Measurements from ENCODE around the gene SLIT2.

SLIT2 gene, protein sequence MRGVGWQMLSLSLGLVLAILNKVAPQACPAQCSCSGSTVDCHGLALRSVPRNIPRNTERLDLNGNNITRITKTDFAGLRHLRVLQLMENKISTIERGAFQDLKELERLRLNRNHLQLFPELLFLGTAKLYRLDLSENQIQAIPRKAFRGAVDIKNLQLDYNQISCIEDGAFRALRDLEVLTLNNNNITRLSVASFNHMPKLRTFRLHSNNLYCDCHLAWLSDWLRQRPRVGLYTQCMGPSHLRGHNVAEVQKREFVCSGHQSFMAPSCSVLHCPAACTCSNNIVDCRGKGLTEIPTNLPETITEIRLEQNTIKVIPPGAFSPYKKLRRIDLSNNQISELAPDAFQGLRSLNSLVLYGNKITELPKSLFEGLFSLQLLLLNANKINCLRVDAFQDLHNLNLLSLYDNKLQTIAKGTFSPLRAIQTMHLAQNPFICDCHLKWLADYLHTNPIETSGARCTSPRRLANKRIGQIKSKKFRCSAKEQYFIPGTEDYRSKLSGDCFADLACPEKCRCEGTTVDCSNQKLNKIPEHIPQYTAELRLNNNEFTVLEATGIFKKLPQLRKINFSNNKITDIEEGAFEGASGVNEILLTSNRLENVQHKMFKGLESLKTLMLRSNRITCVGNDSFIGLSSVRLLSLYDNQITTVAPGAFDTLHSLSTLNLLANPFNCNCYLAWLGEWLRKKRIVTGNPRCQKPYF (N-terminal part only)

DNA sequence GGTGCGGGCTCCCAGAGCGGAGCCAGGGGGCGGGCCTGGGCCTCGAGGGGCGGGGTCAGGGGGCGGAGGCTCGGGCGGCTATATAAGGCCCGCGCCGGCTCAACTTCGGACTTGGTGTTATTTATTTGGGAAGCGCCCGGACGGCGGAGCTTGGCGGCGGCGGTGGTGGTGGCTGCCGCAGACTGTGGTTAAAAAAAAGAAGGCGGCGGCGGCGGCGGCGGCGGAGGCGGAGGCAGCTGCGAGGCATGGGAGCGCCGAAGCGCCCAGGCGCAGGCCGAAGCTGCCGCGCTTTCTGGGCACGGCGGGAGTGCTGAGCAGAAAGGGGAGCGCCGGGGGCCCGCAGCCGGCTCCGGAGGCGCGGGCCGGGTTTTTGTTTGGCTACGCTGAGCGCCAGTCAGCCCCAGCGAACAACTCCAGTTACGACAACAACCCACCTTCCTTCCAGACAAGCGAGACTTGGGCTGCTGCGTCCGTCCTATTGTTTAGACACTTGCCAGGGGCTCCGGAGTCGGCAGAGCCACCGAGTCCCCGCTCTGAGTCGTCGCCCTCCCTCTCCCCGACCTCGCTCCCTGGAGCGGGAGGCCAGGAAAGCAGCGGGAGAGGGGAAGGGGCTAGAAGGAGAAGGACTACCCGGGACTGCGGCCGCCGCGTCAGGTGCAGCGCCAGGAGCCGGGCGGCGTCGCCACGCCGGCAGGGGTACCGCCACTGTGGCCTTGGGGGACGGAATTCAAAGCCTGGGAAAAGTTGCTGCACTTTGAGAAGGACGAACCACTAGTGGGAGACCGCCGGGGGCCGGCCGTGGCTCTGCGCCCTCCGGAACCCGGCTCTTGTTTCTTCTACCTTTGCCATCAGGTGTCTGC lies at the start of gene SLIT2:
Gene SLIT2, plus strand, starts transcription at position 110 of the 860 bp plus-strand sequence. CDS start 1,911 bp downstream, outside the sequence.
- no peak for DNase-seq (ENCODE audit: low read depth in 2 of 2)

DNA sequence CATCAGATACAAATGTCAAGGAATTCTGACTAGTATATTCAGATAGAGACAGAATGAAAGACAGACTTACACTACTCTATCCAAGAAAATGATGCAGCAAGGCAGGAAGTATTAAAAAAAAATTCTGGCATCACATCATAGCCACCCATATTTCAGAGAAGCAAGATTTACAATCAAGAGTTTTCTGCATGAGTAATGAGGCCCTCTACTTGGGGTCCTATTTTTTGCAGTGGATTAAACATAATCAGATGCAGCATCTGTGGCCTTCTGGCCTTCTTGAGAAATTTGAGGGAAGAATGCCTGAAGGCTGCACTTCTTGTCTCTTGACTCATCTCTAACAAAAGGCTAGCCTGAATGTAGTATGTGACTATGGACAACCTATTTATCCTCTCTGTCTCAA lies 48.2 kb upstream of the SLIT2 start:
- no peak for DNase-seq (ENCODE audit: low read depth in 2 of 2)

DNA sequence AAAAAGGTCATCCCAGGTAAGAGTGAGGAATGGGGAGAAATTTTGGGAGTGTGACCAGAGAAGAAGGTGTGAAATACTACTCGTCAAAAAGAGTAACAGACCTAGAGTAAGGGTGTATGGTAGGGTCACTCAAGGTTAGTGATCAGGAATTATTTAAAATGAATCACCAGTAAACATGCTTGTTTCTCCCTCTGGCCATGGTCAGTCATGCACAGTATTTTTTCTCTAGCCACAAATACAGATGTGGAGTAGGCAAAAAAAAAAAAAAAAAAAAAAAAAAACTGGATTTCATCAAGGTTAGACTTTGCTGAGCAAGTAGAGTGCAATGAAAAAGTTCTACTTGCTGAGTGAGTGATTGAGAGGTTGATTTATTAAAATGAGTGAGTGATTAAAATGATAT lies 34.2 kb upstream of the SLIT2 start:
- DNase-seq (ENCODE audit: low read depth in 2 of 2): no peak

DNA sequence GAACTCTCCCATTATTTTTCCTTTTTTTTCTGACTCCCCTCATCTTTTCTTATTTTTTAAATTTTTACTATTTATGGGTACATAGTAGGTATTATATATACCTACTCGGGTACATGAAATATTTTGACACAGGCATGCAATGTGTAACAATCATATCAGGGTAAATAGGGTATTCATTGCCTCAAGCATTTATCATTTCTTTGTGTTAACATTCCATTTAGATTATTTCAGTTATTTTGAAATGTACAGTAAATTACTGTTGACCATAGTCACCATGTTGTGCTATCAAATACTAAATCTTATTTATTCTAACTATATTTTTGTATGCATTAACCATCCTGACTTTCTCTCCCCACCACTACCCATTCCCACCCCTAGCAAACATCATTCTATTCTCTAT lies 33.8 kb upstream of the SLIT2 start:
- DNase-seq (ENCODE audit: low read depth in 2 of 2): no peak

DNA sequence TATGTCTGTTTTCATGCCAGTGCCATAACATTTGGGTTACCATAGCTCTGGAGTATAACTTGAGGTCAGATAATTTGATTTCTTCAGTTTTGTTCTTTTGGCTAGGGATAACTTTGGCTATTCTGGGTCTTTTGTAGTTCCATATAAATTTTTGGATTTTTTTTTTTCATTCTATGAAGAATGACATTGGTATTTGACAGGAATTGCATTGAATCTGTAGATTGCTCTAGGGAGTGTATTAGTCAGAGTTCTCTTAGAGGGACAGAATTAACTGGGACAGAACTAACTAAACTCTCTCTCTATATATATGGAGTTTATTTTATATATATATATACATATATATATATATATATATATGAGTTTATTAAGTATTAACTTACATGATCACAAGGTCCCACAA lies 32.2 kb upstream of the SLIT2 start:
- no peak for DNase-seq (ENCODE audit: low read depth in 2 of 2)

DNA sequence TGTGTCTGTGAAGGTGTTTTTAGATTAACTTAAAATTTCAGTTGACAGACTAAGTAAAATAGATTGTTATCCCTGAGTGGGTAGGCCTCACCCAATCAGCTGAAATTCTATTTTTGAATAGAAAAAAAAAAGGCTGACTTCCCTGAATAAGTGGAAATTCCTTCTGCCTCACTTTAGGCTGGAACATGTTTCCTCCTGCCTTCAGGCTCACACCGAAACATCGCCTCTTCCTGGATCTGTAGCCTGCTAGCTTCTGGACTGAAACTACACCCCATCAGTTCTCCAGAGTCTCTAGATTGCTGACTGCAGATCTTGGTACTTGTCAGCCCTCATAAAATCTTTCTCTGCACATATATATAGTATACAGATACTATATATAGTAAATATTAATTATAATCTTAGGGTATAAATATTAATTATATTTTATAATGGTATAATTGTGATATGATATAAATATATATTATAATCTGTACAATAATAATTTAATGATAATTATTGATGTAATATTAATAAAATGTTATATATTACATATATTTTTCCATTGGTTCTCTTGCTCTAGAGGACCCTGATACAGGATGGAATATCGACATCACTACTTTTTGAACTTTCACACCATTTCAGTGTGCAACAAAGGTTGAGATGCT lies 13.7 kb upstream of the SLIT2 start:
- no peak for DNase-seq (ENCODE audit: low read depth in 2 of 2)

DNA sequence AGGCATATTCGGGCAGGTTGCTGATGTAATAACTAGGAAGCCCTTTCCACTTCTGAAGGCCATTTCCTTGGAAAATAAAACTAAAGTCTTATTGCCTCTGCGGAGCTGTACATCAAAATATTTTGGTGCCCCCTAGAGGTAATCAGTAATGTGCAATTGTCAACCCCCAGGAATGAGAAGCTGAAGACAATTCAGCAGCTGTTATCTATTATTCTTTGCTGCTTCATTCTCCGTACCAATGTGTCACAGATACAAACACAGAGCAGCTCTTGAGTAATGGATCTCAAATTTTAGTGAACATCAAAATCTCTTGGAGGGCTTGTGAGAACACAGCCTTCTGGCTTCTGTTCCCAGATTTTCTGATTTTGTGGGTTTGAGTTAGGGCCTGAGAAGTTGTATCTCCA lies 3.5 kb upstream of the SLIT2 start:
- no peak for DNase-seq (ENCODE audit: low read depth in 2 of 2)

DNA sequence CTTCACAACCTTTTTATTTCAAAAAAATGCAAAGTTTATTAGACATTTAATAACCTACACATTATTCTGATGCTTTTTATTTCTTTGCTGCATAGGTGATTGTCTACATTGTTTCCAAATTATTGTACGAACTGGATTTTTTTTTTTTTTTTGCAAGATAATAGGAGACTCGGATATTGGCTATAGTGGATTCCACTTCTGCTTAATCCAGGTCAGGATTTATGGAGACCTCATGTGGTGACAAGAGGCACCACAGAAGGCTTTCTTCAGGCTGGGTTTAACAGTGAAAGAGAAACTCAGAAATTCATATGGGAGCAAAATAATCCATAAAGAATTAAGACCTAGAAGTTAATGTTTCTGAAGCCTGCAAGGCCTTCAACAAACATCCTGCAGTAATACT lies 2.4 kb upstream of the SLIT2 start:
- DNase-seq (ENCODE audit: low read depth in 2 of 2): no peak

DNA sequence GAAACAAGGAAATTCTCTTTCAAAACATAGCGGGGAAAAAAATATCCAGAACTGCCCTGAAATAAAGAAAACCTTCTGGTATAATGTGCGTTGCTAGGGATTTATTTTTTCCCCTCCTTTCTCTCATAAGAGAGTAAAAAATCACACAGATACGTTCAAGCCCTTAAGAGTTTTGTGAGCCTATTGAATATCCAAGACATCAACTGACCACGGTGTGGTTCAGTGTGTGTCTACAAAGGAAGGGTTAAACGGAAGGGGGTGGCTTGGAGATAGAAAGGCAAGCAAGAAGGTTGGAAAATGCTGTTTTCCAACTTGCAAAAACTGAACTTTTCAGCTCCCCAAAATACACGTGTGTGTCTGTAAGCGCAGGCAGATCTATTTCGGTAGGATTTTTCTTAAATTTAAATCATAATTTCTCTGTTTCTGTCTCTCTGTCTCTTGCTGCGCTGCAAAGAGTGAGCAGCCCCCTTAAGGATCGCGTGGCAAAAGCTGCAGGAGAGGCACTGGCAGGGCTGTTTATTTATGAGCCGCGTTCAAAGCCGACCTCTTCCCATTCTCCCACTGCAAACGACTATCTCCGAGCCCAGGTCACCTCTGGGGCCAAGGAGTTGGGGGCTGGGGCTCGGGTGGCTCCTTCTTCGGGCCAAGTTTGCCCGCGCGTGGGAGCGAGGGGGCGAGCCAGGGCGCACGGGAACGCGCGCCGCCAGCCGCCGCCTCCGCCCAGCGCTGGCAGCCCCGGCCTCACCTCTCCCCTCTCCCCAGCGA lies 492 bp upstream of the SLIT2 start:
- no peak for DNase-seq (ENCODE audit: low read depth in 2 of 2)

DNA sequence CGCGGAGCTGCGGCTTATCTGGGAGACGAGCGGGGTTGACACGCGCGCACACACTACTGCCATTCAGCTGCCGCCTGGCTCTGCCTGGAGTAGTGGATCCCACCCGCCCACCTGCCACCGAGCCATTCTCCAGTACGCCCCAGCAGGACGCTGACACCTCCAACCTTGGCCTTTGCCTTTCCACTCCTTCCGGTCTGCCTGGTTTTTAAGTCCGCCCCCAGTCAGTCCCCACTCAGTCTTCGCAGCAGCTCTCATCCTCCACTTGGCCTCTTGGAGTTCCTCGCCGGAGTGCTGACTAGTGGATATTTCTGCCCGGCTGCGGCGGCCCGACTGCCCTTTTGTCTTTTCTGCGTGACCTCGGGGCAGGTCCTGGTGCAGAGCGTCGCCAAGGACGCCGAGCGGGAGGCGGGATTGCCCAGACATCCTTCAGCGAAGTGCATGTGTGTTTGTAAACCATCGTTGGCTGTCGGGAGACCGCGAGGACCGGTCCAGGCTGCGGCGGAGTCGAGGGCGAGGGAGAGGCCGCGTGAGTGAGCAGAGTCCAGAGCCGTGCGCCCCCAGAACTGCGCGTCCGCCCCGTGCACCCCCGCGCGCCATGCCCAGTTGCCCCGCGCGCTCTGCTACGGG lies 1.1 kb downstream of the SLIT2 start:
- no peak for DNase-seq (ENCODE audit: low read depth in 2 of 2)

DNA sequence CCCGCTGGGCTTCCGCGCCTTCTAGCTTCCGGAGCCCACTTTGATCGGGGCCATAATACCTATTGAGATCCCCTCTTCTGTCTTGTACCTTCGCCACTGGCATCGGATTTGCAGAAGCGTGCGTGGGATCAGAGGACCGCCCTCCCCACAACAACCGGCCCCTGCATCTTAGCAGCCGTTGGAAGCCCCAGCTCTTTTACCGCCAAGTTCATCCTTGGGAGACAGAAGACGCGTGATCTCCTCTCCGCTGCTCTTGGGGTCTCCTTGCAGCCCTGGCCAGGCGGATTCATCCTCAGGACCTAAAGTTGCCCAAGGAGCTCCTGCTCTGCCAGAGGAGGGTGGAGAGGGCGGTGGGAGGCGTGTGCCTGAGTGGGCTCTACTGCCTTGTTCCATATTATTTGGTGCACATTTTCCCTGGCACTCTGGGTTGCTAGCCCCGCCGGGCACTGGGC lies 1.6 kb downstream of the SLIT2 start:
- no peak for DNase-seq (ENCODE audit: low read depth in 2 of 2)

DNA sequence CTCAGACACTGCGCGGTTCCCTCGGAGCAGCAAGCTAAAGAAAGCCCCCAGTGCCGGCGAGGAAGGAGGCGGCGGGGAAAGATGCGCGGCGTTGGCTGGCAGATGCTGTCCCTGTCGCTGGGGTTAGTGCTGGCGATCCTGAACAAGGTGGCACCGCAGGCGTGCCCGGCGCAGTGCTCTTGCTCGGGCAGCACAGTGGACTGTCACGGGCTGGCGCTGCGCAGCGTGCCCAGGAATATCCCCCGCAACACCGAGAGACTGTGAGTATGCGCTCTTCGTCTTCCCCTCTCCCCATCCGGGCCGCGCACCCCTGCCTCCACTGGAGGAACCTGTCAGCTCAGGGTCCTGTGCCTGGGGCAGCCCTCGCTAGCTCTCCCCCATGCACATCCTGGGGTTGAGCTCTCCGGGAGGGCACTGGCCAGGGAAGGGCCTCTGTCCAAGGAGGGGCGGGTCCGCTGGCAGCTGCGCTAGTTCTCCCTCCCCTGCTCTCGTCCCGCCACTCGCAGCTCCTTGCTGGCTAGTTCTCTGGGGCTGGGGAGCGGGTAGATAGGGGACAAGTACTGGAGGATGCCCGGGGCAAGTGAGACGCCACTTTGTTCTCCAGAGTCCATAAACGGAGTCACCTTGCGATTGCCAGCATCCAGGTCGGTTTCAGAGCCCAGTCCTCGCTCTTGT lies 2.2 kb downstream of the SLIT2 start:
- no peak for DNase-seq (ENCODE audit: low read depth in 2 of 2)

DNA sequence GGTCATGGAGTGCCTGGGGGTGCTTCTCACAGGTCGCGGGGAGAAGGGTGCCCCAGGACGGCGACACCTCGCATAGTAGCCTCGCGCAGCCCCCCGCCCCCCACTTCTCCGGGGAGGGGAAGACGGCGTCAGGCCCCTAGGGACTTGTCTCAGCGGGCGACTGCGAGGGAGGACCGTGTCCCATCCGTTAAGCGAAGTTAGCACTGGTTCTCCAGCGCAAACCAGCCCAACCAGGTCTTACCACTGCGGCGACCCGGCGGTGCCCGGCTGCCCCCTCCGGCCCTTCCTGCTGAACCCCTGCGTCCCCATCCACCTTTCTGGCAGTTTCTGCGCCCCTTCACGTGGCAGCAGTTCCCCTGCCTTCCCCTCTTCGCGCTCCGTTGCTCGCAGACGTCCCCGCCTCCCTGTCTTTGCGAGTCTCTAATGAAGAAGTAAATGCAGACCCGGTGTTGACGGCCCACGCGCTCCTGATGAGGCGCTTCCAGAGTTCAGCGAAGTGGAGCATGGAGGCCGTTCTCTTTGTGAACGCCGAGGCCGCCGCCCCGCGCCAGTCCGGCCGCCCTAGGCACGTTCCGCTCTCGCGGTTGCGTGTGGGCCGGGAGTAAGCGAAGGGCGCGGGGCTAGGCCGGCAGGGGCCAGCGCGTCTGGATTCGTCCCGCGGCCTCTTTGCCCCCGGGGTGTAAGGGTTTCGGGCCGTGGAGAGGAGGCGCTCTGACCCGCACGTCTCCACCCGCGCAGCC lies 3.0 kb downstream of the SLIT2 start:
- DNase-seq (ENCODE audit: low read depth in 2 of 2): no peak

DNA sequence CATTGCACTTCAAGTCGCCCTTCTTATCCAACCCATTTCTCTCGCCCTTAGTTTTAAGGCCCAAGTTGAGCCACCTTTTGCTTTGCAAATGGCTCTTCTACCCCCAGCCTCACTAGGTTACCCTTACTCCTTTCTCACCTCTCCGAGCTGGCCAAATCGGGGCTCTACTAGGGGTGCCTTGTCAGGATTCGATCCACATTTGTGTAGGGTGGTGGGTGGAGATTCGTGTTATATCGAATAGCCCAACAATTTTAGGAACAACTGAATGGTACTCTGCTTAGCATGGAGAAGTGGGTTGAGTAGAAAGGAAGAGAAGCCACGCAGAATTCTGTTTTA lies 3.5 kb downstream of the SLIT2 start:
- no peak for DNase-seq (ENCODE audit: low read depth in 2 of 2)

DNA sequence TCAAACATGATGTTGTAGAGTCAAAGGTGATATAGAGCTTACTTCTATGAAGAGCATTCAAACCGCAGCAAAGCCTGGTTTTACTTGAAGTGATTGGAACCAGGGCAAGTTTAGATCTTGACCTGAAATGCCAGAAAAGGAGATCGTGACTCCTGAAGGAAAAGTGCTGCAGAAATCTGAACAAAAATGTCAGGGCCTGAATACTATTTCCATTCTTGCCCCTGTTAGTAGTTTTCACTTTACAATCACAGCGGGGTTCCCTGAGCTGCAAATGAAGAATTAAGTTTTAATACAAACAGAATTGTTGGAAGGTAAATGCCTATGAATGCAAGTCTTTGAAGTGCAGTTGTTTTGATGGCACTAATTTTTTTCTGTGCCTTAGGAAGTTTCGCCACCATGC lies 4.1 kb downstream of the SLIT2 start:
- DNase-seq (ENCODE audit: low read depth in 2 of 2): no peak

DNA sequence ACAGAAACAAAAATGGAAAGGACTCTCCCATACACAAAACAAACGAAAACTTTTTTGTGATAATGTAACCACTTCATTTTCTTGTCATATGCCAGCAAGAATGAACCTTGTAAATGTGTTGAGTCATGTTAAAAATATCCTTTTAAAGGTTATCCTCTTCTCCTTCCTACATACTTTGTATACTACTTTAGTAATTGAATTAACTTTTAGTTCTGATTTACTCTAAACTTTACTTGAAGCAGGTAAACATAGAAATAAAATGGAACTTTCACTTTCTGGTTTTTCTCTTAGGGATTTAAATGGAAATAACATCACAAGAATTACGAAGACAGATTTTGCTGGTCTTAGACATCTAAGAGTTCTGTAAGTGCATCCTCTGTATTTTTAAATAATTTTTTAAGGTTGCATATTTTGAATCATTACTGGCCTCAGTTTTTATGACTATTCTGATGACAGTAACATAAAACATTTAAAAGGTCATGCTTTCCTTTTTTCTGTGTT lies 4.7 kb downstream of the SLIT2 start:
- no peak for DNase-seq (ENCODE audit: low read depth in 2 of 2)

DNA sequence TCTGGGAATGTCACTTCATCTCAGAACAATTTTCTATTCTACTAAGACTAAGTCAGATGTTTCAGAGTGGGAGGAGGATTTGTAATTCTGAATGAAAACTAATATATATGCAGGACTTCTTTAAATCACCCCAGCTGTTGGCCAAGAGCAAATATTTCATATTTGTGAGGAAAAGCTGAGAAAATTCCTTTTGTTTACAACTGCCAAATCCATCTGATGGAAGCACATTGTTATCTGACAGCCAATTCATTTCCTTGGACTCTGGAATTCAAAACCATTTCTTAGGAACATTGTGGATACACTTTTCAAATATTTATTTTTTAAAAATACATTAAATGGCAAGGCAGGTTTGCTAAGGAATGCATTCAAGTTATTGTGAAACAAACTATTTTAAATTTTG lies 8.0 kb downstream of the SLIT2 start:
- no peak for DNase-seq (ENCODE audit: low read depth in 2 of 2)

DNA sequence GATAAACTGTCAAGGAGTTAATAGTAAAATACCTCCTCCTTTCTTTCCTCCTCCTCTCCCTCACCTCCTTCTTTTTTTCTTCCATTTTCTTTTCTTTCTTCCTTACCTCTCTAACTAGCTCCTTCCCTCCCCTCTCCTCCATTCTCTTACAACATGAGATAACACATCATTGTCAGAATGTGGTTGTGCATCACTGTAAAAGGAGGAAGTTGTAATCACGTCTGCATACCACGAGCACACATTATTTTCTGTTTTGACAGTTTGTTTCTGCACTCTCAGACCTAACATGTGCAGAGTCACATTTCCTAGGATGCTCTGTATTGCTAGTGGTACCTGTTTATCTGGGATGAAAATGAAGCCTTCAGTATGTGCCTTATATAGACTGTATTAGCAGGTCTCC lies 9.1 kb downstream of the SLIT2 start:
- no peak for DNase-seq (ENCODE audit: low read depth in 2 of 2)

DNA sequence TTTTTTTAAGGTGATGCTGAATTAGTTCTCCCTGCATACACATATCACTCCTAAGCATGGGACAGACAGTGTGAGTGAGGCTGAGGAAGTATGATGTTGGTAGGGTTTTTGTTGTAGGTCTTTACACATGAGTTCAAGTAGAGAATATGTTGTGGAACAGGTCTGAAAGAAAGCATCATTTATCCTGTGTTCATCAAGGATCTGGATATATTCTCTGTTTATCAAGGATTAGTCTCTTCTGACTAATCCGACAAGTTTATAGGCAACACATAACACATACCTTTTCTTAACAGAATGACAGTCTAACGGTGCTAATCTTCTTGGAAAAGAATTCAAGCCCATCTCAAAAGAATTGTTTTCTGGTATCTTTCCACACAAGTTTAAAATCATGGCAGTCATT lies 10.5 kb downstream of the SLIT2 start:
- DNase-seq (ENCODE audit: low read depth in 2 of 2): no peak
